SK-N-MC (cell line): ENCODE data around the gene KLK14.

Experiments
- EZH2 ChIP-seq: fragments of 200-600 bp; sonication (generic); IDR thresholded peaks from one replicate; pipeline ENCODE4 v1.6.1; 2017; ENCODE audit warnings: antibody characterized with exemption
- POLR2AphosphoS5 ChIP-seq: IDR thresholded peaks from 2 replicates; pipeline ENCODE4 v1.6.1; 2012; ENCODE audit warnings: mild to moderate bottlenecking, low read depth, low read length, borderline replicate concordance

GRCh38 chr19:51075998-51076397 is 6.7 kb downstream of the KLK14 start:
- TF ChIP-seq EZH2 (no peak), POLR2AphosphoS5 (no peak)
